HCT116 (cell line): ENCODE results near the gene SPOCD1. TPM values are rescaled to one million over a fixed set of nuclear protein-coding genes. Genes with fewer than 3 reads are reported as not detected.

Source experiments
- ATAC-seq: fragments of 200-7000 bp; cut with Tn5 transposase; 2 replicates; pipeline ENCODE4 v1.9.1; 2020; ENCODE audit warnings: mild to moderate bottlenecking, moderate library complexity
- BruUV-seq: library from RNA; stranded (reverse); fragments of 400-500 nt; replicated peaks from 2 replicates; lab custom pipeline; 2021; lab: Mats Ljungman, UMichigan
- CTCF ChIA-PET: fragments of 300-600 bp; sonication (Branson Sonifier 250); formaldehyde crosslinking; loops from one replicate; lab custom pipeline; 2021; ENCODE audit warnings: antibody characterized with exemption; lab: Charles Lee
- POLR2A ChIA-PET: fragments of 300-600, 350-600 bp; sonication (Branson Sonifier 250); formaldehyde crosslinking; loops from one replicate; lab custom pipeline; 2021; ENCODE audit warnings: antibody characterized with exemption; lab: Charles Lee
- RAD21 ChIA-PET, 2 experiments: fragments of 300-600 bp; sonication (Branson Sonifier 250); formaldehyde crosslinking; loops; one replicate each; lab custom pipeline; 2023; ENCODE audit warnings: low total read pairs in 2 of 2; ENCODE audit not compliant: uncharacterized antibody in 2 of 2, unreplicated experiment in 2 of 2, low non-redundant PET in 1 of 2; lab: Charles Lee
- DNase-seq: peaks from one replicate; pipeline ENCODE4 v3.0.0-alpha.2; 2010; ENCODE audit warnings: low read depth, low spot score
- H2AFZ ChIP-seq: fragments of 200-600 bp; shearing (Covaris generic), sonication (generic); 2 replicates; pipeline ENCODE4 v1.6.1; 2017; ENCODE audit warnings: low read depth, mixed run types, mixed read lengths, antibody characterized with exemption, low read length; ENCODE audit not compliant: poor library complexity, severe bottlenecking
- H3K27ac ChIP-seq: 2 replicates; pipeline ENCODE4 v1.5.1; 2012; ENCODE audit warnings: low read depth, low read length
- H3K27me3 ChIP-seq: fragments of 200-600 bp; sonication (generic); 2 replicates; pipeline ENCODE4 v1.6.1; 2016; ENCODE audit warnings: mixed run types, low read length, mixed read lengths; ENCODE audit not compliant: insufficient read depth
- H3K36me3 ChIP-seq, 2 experiments: fragments of 200-500 bp in 1 of 2; fragments of 200-600 bp in 1 of 2; sonication (Bioruptor generic) in 1 of 2; sonication (generic) in 1 of 2; 2 replicates each; pipeline versions ENCODE4 v1.5.1 to v1.6.1; 2014 to 2016; ENCODE audit warnings: low read length in 2 of 2, inconsistent platforms in 1 of 2, mixed read lengths in 1 of 2, mixed run types in 1 of 2; ENCODE audit not compliant: insufficient read depth in 2 of 2, control insufficient read depth in 1 of 2
- H3K4me1 ChIP-seq, 2 experiments: fragments of 200-600 bp in 1 of 2; sonication (generic) in 1 of 2; 2 replicates each; pipeline versions ENCODE4 v1.5.1 to v1.6.1; 2012 to 2017; ENCODE audit warnings: low read length in 2 of 2, inconsistent platforms in 1 of 2, mild to moderate bottlenecking in 1 of 2, mixed read lengths in 1 of 2, mixed run types in 1 of 2, moderate library complexity in 1 of 2; ENCODE audit not compliant: insufficient read depth in 2 of 2, control insufficient read depth in 1 of 2
- H3K4me2 ChIP-seq: fragments of 200-600 bp; sonication (generic); 2 replicates; pipeline ENCODE4 v1.6.1; 2017; ENCODE audit warnings: mixed run types, low read length, mixed read lengths
- H3K4me3 ChIP-seq, 2 experiments: fragments of 200-600 bp in 1 of 2; sonication (generic) in 1 of 2; replicated peaks in 1 of 2; 2 replicates each; pipeline ENCODE4 v1.5.1; 2011 to 2016; ENCODE audit warnings: low read length in 2 of 2, control low read depth in 1 of 2, low read depth in 1 of 2, mild to moderate bottlenecking in 1 of 2, mixed read lengths in 1 of 2, mixed run types in 1 of 2
- H3K79me2 ChIP-seq: fragments of 200-600 bp; sonication (generic); 2 replicates; pipeline ENCODE4 v1.6.1; 2017; ENCODE audit warnings: mild to moderate bottlenecking, mixed run types, low read length, moderate library complexity, mixed read lengths; ENCODE audit not compliant: insufficient read depth
- H3K9ac ChIP-seq: fragments of 200-600 bp; sonication (generic); 2 replicates; pipeline ENCODE4 v1.6.1; 2016; ENCODE audit warnings: low read length, mixed read lengths
- H3K9me2 ChIP-seq: fragments of 200-600 bp; sonication (generic), shearing (Covaris generic); 2 replicates; pipeline ENCODE4 v1.6.1; 2017; ENCODE audit warnings: mixed run types, mild to moderate bottlenecking, moderate library complexity; ENCODE audit not compliant: insufficient read depth
- H3K9me3 ChIP-seq, 2 experiments: fragments of 200-500 bp in 1 of 2; fragments of 200-600 bp in 1 of 2; sonication (Bioruptor generic) in 1 of 2; sonication (generic) in 1 of 2; 2 replicates each; pipeline ENCODE4 v1.6.1; 2014 to 2017; ENCODE audit warnings: low read length in 2 of 2, mixed read lengths in 2 of 2, inconsistent platforms in 1 of 2, low read depth in 1 of 2, mild to moderate bottlenecking in 1 of 2, mixed run types in 1 of 2, moderate library complexity in 1 of 2; ENCODE audit not compliant: control insufficient read depth in 1 of 2, insufficient read depth in 1 of 2
- H4K20me1 ChIP-seq: fragments of 200-600 bp; sonication (generic), shearing (Covaris generic); 2 replicates; pipeline ENCODE4 v1.6.1; 2017; ENCODE audit warnings: mixed run types, mild to moderate bottlenecking, moderate library complexity; ENCODE audit not compliant: insufficient read depth
- ATF3 ChIP-seq: IDR thresholded peaks from 2 replicates; pipeline ENCODE4 v1.6.1; 2012
- EGR1 ChIP-seq: IDR thresholded peaks from 2 replicates; pipeline ENCODE4 v1.6.1; 2012; ENCODE audit warnings: low read depth
- EZH2 ChIP-seq: fragments of 200-600 bp; sonication (generic); IDR thresholded peaks from 2 replicates; pipeline ENCODE4 v1.6.1; 2017; ENCODE audit warnings: antibody characterized with exemption, mixed run types
- MAX ChIP-seq: IDR thresholded peaks from 2 replicates; pipeline ENCODE4 v1.6.1; 2012
- POLR2AphosphoS5 ChIP-seq: IDR thresholded peaks from 2 replicates; pipeline ENCODE4 v1.6.1; 2011; ENCODE audit warnings: mild to moderate bottlenecking, low read depth, low read length, moderate library complexity
- TCF7L2 ChIP-seq: IDR thresholded peaks from 2 replicates; pipeline ENCODE4 v1.7.0; 2011; ENCODE audit warnings: borderline replicate concordance, inconsistent platforms; ENCODE audit not compliant: insufficient read depth, insufficient read length; ENCODE audit errors: extremely low read depth
- intact Hi-C: fragments of 100-400 bp; cut with micrococcal nuclease; formaldehyde crosslinking; loops from 2 replicates; pipeline ENCODE4 v1.10.0; 2022
- total RNA-seq: library from RNA; stranded (reverse); gene quantifications from one replicate; pipeline ENCODE4 v1.2.1, GENCODE V29; 2021; ENCODE audit not compliant: unreplicated experiment

The SPOCD1 gene
- total RNA-seq, 1 experiment from 2014 or later = 5.0 TPM

- Histone ChIP-seq H4K20me1 (no peaks in the 10 kb centered on the region), H3K4me1 (peaks cover 6 to 19% of the 10 kb centered on the region in 2 experiments; a peak in 3 of 4 replicates), H3K4me3 (no peak overlapping the region), H3K9me3 (no peaks in the 10 kb centered on the region), H3K27ac (no peak overlapping the region), H3K9me2 (no peaks in the 10 kb centered on the region), H3K79me2 (no peaks in the 10 kb centered on the region), H3K27me3 (no peaks in the 10 kb centered on the region), H3K9ac (no peak overlapping the region), H3K4me2 (no peak overlapping the region), H2AFZ (no peak overlapping the region), H3K36me3 (no peaks in the 10 kb centered on the region)
- RAD21 ChIA-PET = no interaction called here
- no TSS peak for BruUV-seq
- ATAC-seq = no peak
- DNase-seq = no peak
- intact Hi-C loops = no loop called here
- POLR2A ChIA-PET = no interaction called here
- TF ChIP-seq MAX = no peak
- no peak for TF ChIP-seq EGR1
- no peak for TF ChIP-seq POLR2AphosphoS5
- no peak for TF ChIP-seq ATF3
- CTCF ChIA-PET = no interaction called here
These were observed 60.6 kb downstream of the SPOCD1 start for GRCh38 chr1:31755197-31755611.

GRCh38 chr1:31754397-31754796, 61.4 kb downstream of the SPOCD1 start:
- Histone ChIP-seq H3K27ac (no peak overlapping the region), H3K4me3 (no peak overlapping the region), H3K4me1 (peaks cover 6 to 15% of the 10 kb centered on the region in 2 experiments; a peak in 3 of 4 replicates), H3K79me2 (no peaks in the 10 kb centered on the region), H3K27me3 (no peaks in the 10 kb centered on the region), H3K4me2 (no peak overlapping the region), H3K9ac (no peak overlapping the region), H3K36me3 (no peaks in the 10 kb centered on the region), H4K20me1 (no peaks in the 10 kb centered on the region), H3K9me2 (no peaks in the 10 kb centered on the region), H2AFZ (no peak overlapping the region), H3K9me3 (no peaks in the 10 kb centered on the region)
- CTCF ChIA-PET = no interaction called here
- TF ChIP-seq EZH2 (no peak), POLR2AphosphoS5 (no peak), TCF7L2 (no peak)
- DNase-seq (no peak), ATAC-seq (no peak)
- POLR2A ChIA-PET = interaction anchor here (1.5 kb wide), 1 partner anchor 84 kb away, joined by 3 read pairs; no protein-coding TSS in a partner anchor
- intact Hi-C loops = no loop called here
- RAD21 ChIA-PET = no interaction called here
- no TSS peak for BruUV-seq
